ENCODE measurements around the gene NUDT4B. TPM values are rescaled to one million over a fixed set of nuclear protein-coding genes. Genes with fewer than 3 reads are reported as not detected.

The NUDT4B gene
- total RNA-seq, 1 donor from 2014 or later, result 7.6 TPM

Other genes with a start within 250 kb of the NUDT4B start
- 20.0 and 37.3 TPM in 2 replicates for gene NBPF14, start 152.8 kb upstream of the NUDT4B start, total RNA-seq
- 52.6 and 173 TPM in 2 replicates for gene PDE4DIP, start 95.7 kb downstream of the NUDT4B start, total RNA-seq

All from renal cortical epithelial cell (primary cell).